HepG2 (cell line): ENCODE data around the gene NUAK1. TPM values are rescaled to one million over a fixed set of nuclear protein-coding genes. Genes with fewer than 3 reads are reported as not detected.

ENCODE experiments used
- ATAC-seq: fragments of 200-7000 bp; cut with Tn5 transposase; 3 replicates; pipeline ENCODE4 v1.9.1; 2020; ENCODE audit warnings: mild to moderate bottlenecking, moderate library complexity
- BruUV-seq: library from RNA; stranded (reverse); fragments of 400-500 nt; replicated peaks from 2 replicates; lab custom pipeline; 2021; lab: Mats Ljungman, UMichigan
- CTCF ChIA-PET: fragments of 300-600 bp; formaldehyde crosslinking; extraction: SDS; loops from one replicate; lab custom pipeline; 2021; ENCODE audit warnings: low total read pairs, inconsistent platforms, low intra/inter-chr PET ratio; lab: Yijun Ruan, JAX
- POLR2A ChIA-PET: fragments of 350-600 bp; sonication (Branson Sonifier 250); formaldehyde crosslinking; loops from one replicate; lab custom pipeline; 2020; ENCODE audit warnings: antibody characterized with exemption, inconsistent platforms; lab: Yijun Ruan, JAX
- DNase-seq: peaks from one replicate; pipeline ENCODE4 v3.0.0-alpha.2; 2015; ENCODE audit warnings: low spot score
- FAIRE-seq: peaks from 3 replicates; lab custom pipeline; 2011; peaks lifted over from hg19 to GRCh38; lab: Jason Lieb, UNC
- H2AFZ ChIP-seq: one replicate; pipeline ENCODE4 v1.6.1; 2011; ENCODE audit warnings: low read length, inconsistent platforms
- H3K27ac ChIP-seq: fragments of 300-600 bp; 3 replicates; pipeline ENCODE4 v1.8.0; 2011; ENCODE audit warnings: mixed run types, mild to moderate bottlenecking, mixed read lengths, low read length, inconsistent platforms; ENCODE audit not compliant: insufficient read depth; ENCODE audit errors: extremely low read length
- H3K27me3 ChIP-seq, 2 experiments: fragments of 200-600 bp in 1 of 2; 2 replicates in 1 of 2; 3 replicates in 1 of 2; pipeline versions ENCODE4 v1.6.0 to v1.8.0; 2011; ENCODE audit warnings: low read length in 2 of 2, mild to moderate bottlenecking in 2 of 2, moderate library complexity in 2 of 2, inconsistent platforms in 1 of 2; ENCODE audit not compliant: insufficient read depth in 2 of 2, control insufficient read depth in 1 of 2
- H3K36me3 ChIP-seq, 2 experiments: fragments of 200-600 bp in 1 of 2; replicated peaks in 1 of 2; 2 replicates in 1 of 2; 3 replicates in 1 of 2; pipeline versions ENCODE4 v1.5.1 to v1.8.0; 2011; ENCODE audit warnings: low read length in 2 of 2, inconsistent platforms in 1 of 2; ENCODE audit not compliant: insufficient read depth in 2 of 2, control insufficient read depth in 1 of 2
- H3K4me1 ChIP-seq: 2 replicates; pipeline ENCODE4 v1.5.1; 2012; ENCODE audit warnings: low read length, inconsistent platforms; ENCODE audit not compliant: insufficient read depth
- H3K4me2 ChIP-seq: 2 replicates; pipeline ENCODE4 v1.6.0; 2011; ENCODE audit warnings: low read depth, low read length, inconsistent platforms
- H3K4me3 ChIP-seq, 3 experiments: fragments of 200-600 bp in 1 of 3; sonication (generic), shearing (Covaris generic) in 1 of 3; replicated peaks in 1 of 3; 2 replicates each; pipeline ENCODE4 v1.5.1; 2011 to 2016; ENCODE audit warnings: low read length in 3 of 3, inconsistent platforms in 2 of 3, low read depth in 2 of 3, mild to moderate bottlenecking in 2 of 3, control low read depth in 1 of 3, mixed read lengths in 1 of 3; ENCODE audit not compliant: insufficient read depth in 1 of 3
- H3K79me2 ChIP-seq: one replicate; pipeline ENCODE4 v1.6.1; 2011; ENCODE audit warnings: low read length, inconsistent platforms; ENCODE audit not compliant: insufficient read depth
- H3K9ac ChIP-seq: 2 replicates; pipeline ENCODE4 v1.6.0; 2011; ENCODE audit warnings: mild to moderate bottlenecking, low read depth, low read length, inconsistent platforms; ENCODE audit not compliant: insufficient read depth
- H3K9me3 ChIP-seq: 2 replicates; pipeline ENCODE4 v1.5.1; 2012; ENCODE audit warnings: mild to moderate bottlenecking, low read length
- H4K20me1 ChIP-seq: 2 replicates; pipeline ENCODE4 v1.6.0; 2011; ENCODE audit warnings: inconsistent platforms, mild to moderate bottlenecking, low read length, moderate library complexity; ENCODE audit not compliant: insufficient read depth
- ZNF503 ChIP-seq: sonication (generic); formaldehyde crosslinking; IDR thresholded peaks from 2 replicates; pipeline ENCODE4 v1.4.0; 2020; ENCODE audit warnings: missing genetic modification reagents
- WGBS: methylation state at CpG from one replicate; pipeline ENCODE4 v1.1.6; 2017; ENCODE audit warnings: low lambda C conversion rate; 5-methylcytosine and 5-hydroxymethylcytosine counted together
- in situ Hi-C: cut with HindIII; loops from 2 replicates; pipeline ENCODE4 v1.10.0; 2017; ENCODE audit warnings: low pct_unique_long_range_greater_than_20kb; ENCODE audit not compliant: extremely low pct_ligation_motif_present
- intact Hi-C: fragments of 100-400 bp; cut with micrococcal nuclease; formaldehyde crosslinking; loops from one replicate; pipeline ENCODE4 v1.10.0; 2022; ENCODE audit not compliant: unreplicated experiment
- polyA plus RNA-seq, 8 experiments: library from polyadenylated mRNA; depleted of rRNA in 3 of 8; stranded (reverse) in 7 of 8; unstranded in 1 of 8; fragments of >200 nt; fragmentation: Illumina TruSeq in 4 of 8; extraction: Trizol in 4 of 8; gene quantifications; 2 replicates each; pipeline versions ENCODE4 v1.2.1 to v1.2.3, GENCODE V29; 2011 to 2016; ENCODE audit warnings: low read depth in 4 of 8, missing spikeins in 1 of 8, mixed read lengths in 1 of 8; ENCODE audit not compliant: insufficient read depth in 1 of 8
- total RNA-seq, 5 experiments: library from RNA; depleted of rRNA; stranded (reverse); fragments of >200 nt; fragmentation: Illumina TruSeq; extraction: Trizol; gene quantifications; 2 replicates each; pipeline ENCODE4 v1.2.3, GENCODE V29; 2016; ENCODE audit warnings: low read depth in 1 of 5
- TF ChIP-seq, protein P1 (sequence below): sonication (generic); formaldehyde crosslinking; IDR thresholded peaks from 2 replicates; pipeline ENCODE4 v1.4.0; 2020; ENCODE audit warnings: missing genetic modification reagents

Gene NUAK1
- total and polyA plus RNA-seq, 2 of the 13 experiments (the other 11 are each of a cell fraction or from before 2014, with no cell fraction given): 1.7 to 1.9 TPM

DNA sequence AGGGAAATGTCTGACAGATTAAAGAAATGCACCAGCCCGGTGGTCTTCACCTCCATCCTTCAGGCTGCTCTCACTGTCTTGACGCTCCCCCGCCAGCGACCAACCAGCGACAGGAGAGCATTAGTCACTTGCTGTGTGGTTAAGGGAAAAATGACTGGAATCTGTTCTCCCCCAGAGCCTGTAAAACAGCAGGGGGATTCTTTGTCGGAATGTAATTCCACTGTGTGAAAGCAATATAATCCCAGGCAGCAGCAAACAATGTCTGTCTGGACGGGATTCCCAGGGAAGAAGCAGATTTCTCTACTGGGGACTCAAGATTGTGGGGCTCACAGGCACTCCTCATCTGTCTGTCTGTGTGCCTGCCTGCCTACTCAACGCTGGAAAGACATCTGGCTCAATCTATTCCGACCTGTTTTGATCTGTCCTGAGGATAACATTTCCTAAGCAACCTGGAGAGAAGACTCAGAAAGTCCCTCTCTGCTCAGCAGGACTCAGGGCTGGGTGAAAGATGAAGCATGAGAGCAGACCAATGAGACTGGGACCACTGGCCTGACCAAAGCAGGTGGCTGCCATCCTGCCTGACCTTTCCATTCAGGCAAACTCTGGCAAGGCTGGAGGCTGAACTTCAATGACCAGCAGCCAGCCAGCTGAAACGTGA, 54.6 kb downstream of the NUAK1 start:
- POLR2A ChIA-PET: no interaction called here
- Histone ChIP-seq H3K4me2 (no peak overlapping the region), H4K20me1 (no peaks in the 10 kb centered on the region), H3K9me3 (no peaks in the 10 kb centered on the region), H3K27ac (no peak overlapping the region), H3K9ac (no peak overlapping the region), H3K27me3 (no peaks in the 10 kb centered on the region), H3K79me2 (no peaks in the 10 kb centered on the region), H2AFZ (no peak overlapping the region), H3K4me3 (no peak overlapping the region), H3K36me3 (peaks cover 0 to 1% of the 10 kb centered on the region in 2 experiments; a peak in 1 of 5 replicates), H3K4me1 (peaks cover 36% of the 10 kb centered on the region)
- no peak for TF ChIP-seq ZNF503
- TF ChIP-seq, protein P1, sequence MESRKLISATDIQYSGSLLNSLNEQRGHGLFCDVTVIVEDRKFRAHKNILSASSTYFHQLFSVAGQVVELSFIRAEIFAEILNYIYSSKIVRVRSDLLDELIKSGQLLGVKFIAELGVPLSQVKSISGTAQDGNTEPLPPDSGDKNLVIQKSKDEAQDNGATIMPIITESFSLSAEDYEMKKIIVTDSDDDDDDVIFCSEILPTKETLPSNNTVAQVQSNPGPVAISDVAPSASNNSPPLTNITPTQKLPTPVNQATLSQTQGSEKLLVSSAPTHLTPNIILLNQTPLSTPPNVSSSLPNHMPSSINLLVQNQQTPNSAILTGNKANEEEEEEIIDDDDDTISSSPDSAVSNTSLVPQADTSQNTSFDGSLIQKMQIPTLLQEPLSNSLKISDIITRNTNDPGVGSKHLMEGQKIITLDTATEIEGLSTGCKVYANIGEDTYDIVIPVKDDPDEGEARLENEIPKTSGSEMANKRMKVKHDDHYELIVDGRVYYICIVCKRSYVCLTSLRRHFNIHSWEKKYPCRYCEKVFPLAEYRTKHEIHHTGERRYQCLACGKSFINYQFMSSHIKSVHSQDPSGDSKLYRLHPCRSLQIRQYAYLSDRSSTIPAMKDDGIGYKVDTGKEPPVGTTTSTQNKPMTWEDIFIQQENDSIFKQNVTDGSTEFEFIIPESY (CRISPR knock-in tag): peak; percentile 53
- WGBS: 85% methylated on average over 10 of the region's 10 CpGs
- DNase-seq: peak; percentile 29
- FAIRE-seq: no peak
- CTCF ChIA-PET: no interaction called here
- no peak for ATAC-seq
- BruUV-seq: no TSS peak
- intact Hi-C loops: no loop called here
- in situ Hi-C loops: loop anchor here (10.0 kb wide), 1 partner anchor 51 kb away; the partner anchor contains the start of gene NUAK1
